Gastroesophageal sphincter (tissue), 4 donors: ENCODE measurements around the gene UBIAD1. TPM values are rescaled to one million over a fixed set of nuclear protein-coding genes. Genes with fewer than 3 reads are reported as not detected.

Experiments
- ATAC-seq: fragments of 150-250 bp; one replicate; pipeline ENCODE4 v1.9.1; 2016; ENCODE audit warnings: mild to moderate bottlenecking, moderate library complexity
- H3K27ac ChIP-seq, 4 donors: fragments of 200-600 bp; sonication (generic) in 3 of 4; 1 replicate in 3 of 4; 2 replicates in 1 of 4; pipeline ENCODE4 v1.5.1; 2016 to 2019
- H3K27me3 ChIP-seq: fragments of 200-600 bp; sonication (generic); one replicate; pipeline ENCODE4 v1.5.1; 2019
- H3K36me3 ChIP-seq, 2 donors: fragments of 200-600 bp; sonication (generic); one replicate each; pipeline ENCODE4 v1.5.1; 2019; ENCODE audit warnings: control low read depth in 1 of 2
- H3K4me1 ChIP-seq, 3 donors: fragments of 200-600 bp; sonication (generic); 1 replicate in 2 of 3; 2 replicates in 1 of 3; pipeline ENCODE4 v1.5.1; 2016 to 2019; ENCODE audit warnings: control low read depth in 2 of 3
- H3K4me3 ChIP-seq, 2 donors: fragments of 200-600 bp; sonication (generic); one replicate each; pipeline ENCODE4 v1.5.1; 2019; ENCODE audit warnings: mild to moderate bottlenecking in 1 of 2, moderate library complexity in 1 of 2
- H3K9me3 ChIP-seq, 3 donors: fragments of 200-600 bp; sonication (generic); one replicate each; pipeline ENCODE4 v1.5.1; 2017 to 2019; ENCODE audit warnings: control low read depth in 2 of 3
- CTCF ChIP-seq, 4 experiments: fragments of 200-600 bp in 2 of 4; fragments of 450-650 bp in 2 of 4; sonication (generic) in 1 of 4; IDR thresholded peaks; one replicate each; pipeline ENCODE4 v1.5.1; 2017 to 2019; ENCODE audit warnings: antibody characterized with exemption in 4 of 4, mild to moderate bottlenecking in 2 of 4, moderate library complexity in 2 of 4
- EP300 ChIP-seq: sonication (generic); formaldehyde crosslinking; IDR thresholded peaks from one replicate; pipeline ENCODE4 v1.6.1; 2017; ENCODE audit warnings: antibody characterized with exemption, mild to moderate bottlenecking
- POLR2A ChIP-seq, 2 donors: fragments of 450-650 bp; IDR thresholded peaks; one replicate each; pipeline ENCODE4 v1.6.1; 2017; ENCODE audit warnings: antibody characterized with exemption in 2 of 2, mild to moderate bottlenecking in 2 of 2, moderate library complexity in 1 of 2
- POLR2AphosphoS5 ChIP-seq: sonication (generic); formaldehyde crosslinking; IDR thresholded peaks from one replicate; pipeline ENCODE4 v1.6.1; 2017; ENCODE audit warnings: antibody characterized with exemption
- WGBS, 2 donors: methylation state at CpG; one replicate each; pipeline ENCODE4 v1.1.5; 2018; ENCODE audit warnings: low coverage in 1 of 2; 5-methylcytosine and 5-hydroxymethylcytosine counted together
- total RNA-seq, 4 donors: library from RNA; depleted of rRNA; stranded (reverse); fragments of >200 nt; gene quantifications; one replicate each; pipeline ENCODE4 v1.1.0, GENCODE V29; 2016

The UBIAD1 gene
- total RNA-seq, 4 donors from 2014 or later, result 11.7 to 16.3 (median 14.0) TPM

GRCh38 chr1:11279630-11280029 is 6.6 kb downstream of the UBIAD1 start:
- TF ChIP-seq CTCF (IDR thresholded peaks at IDR 0.05) (no peak), POLR2A (IDR thresholded peaks at IDR 0.05) (no peak), POLR2AphosphoS5 (no peak), EP300 (no peak)
- 100% methylated on average over 1 of the region's 1 CpG; no CpG with 5 or more reads in 1 of the 2 donors for WGBS, 2 donors
- no peak for ATAC-seq
- Histone ChIP-seq H3K36me3 (peaks cover 0 to 46% of the 10 kb centered on the region in 2 donors), H3K9me3 (no peaks in the 10 kb centered on the region), H3K4me3 (no peak overlapping the region), H3K27me3 (no peaks in the 10 kb centered on the region), H3K4me1 (peaks cover 9 to 57% (median 22%) of the 10 kb centered on the region in 3 donors), H3K27ac (no peak overlapping the region)

DNA sequence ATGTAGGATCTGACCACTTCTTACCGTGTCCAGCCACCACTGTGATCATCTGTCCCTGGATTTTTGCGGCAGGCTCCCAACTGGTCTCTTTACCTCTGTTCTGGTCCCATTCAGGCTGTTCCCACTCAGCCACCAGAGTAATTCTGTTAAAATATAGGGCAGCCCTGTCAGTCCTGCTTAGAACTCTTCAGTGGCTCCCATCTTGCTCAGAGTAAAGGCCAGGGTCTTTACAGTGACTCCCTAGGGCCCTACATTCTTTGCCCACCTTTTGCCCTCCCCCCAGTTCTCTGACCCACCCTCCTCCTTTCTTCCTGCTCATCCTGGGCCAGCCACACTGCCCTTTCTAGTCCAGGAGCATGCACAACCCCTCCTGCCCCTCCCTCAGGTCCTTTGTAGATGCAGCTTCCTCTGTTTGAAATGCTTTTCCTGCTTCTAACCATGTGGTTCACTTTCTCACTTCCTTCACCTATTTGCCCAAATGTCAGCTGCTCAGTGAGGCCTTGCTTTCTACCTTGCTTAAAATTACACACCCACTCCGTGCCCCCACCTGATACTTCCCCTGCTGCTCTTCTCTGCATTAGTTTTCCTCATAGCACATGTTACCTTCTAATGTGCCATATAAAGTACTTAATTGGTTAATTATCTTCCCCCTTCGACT is 7.8 kb downstream of the UBIAD1 start:
- TF ChIP-seq EP300 (no peak), POLR2A (IDR thresholded peaks at IDR 0.05) (no peak), CTCF (IDR thresholded peaks at IDR 0.05) (no peak), POLR2AphosphoS5 (no peak)
- Histone ChIP-seq H3K36me3 (peaks cover 0 to 49% of the 10 kb centered on the region in 2 donors), H3K27ac (peak overlapping the region in 3 of 4 donors; percentile 68 to 82 (median 74)), H3K27me3 (no peaks in the 10 kb centered on the region), H3K4me1 (peaks cover 9 to 45% (median 10%) of the 10 kb centered on the region in 3 donors), H3K4me3 (no peak overlapping the region), H3K9me3 (no peaks in the 10 kb centered on the region)
- WGBS, 2 donors, result 73 to 80% methylated on average over 4 of the region's 4 CpGs
- ATAC-seq, result no peak

DNA sequence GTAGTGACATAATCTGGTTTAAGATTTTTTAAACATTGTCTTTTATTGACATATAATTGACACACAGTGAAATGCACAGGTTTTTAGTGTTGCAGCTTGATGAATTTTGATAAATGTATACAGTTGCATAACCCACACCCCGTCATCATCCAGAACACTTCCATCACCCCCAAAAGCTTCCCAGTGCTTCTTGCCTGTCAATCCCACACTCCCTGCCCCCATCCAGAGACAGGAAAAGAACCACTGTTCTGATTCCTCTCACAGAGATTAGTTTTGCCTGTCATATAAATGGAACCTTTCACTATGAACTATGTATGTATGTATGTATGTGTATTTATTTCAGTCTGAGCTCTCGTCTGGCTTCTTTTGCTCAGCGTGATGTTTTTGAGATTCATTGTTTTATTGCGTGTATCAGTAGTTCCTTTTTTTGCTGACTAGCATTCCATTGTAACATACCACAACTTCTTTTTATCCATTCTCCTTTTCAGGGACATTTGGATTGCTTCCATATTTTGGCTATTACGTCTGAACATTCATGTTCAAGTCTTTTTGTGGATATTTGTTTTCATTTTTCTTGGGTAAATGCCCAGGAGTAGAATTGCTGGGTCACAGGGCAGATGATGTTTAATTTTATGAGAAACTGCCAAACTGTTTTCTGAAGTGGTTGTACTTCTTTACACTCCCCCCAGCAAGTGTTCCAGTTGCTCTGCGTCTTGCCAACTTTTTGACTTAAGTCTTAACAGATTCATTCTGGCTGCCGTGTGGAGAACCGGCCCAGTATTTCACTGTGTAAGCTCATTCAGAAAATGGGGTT is 8.7 kb downstream of the UBIAD1 start:
- H3K4me1 ChIP-seq, result peaks cover 7 to 36% (median 9%) of the 10 kb centered on the region in 3 donors
- no peaks in the 10 kb centered on the region for H3K27me3 ChIP-seq
- ATAC-seq, result peak; percentile 88
- no peak overlapping the region for H3K4me3 ChIP-seq
- peaks cover 0 to 53% of the 10 kb centered on the region in 2 donors for H3K36me3 ChIP-seq
- TF ChIP-seq POLR2AphosphoS5 (peak; percentile 75), POLR2A (IDR thresholded peaks at IDR 0.05) (no peak)
- WGBS, 2 donors, result 20 to 21% methylated on average over 5 to 8 of the region's 8 CpGs
- H3K9me3 ChIP-seq, result no peaks in the 10 kb centered on the region
- peak overlapping the region; percentile 56 to 82 (median 71) for H3K27ac ChIP-seq

DNA sequence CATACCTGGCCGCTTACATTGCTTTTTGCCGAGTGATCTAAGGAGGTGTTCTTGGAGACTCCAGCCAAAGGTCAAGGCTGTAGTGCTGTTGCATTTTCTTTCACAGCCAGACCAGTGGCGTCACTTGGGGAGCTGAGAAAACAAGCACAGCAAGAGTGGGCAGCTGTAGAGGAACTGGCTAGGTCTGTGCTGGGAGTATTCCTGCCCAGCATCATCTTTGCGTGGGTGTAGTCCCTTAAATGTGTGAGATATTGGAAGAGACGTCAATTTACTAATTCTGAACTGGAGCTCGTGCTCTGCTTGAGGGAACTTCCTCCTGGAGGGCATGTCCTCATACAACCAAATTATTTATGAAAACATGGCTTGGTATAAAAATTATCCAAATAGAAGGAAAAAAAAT is 10.2 kb downstream of the UBIAD1 start:
- TF ChIP-seq EP300 (no peak), CTCF (IDR thresholded peaks at IDR 0.05) (no peak), POLR2AphosphoS5 (no peak), POLR2A (IDR thresholded peaks at IDR 0.05) (no peak)
- no peak for ATAC-seq
- Histone ChIP-seq H3K4me3 (no peak overlapping the region), H3K27me3 (no peaks in the 10 kb centered on the region), H3K4me1 (peaks cover 7 to 32% (median 9%) of the 10 kb centered on the region in 3 donors), H3K36me3 (peaks cover 0 to 53% of the 10 kb centered on the region in 2 donors), H3K9me3 (no peaks in the 10 kb centered on the region), H3K27ac (peak overlapping the region in 1 of 4 donors; percentile 74)
- 82 to 100% methylated on average over 3 of the region's 6 CpGs for WGBS, 2 donors

DNA sequence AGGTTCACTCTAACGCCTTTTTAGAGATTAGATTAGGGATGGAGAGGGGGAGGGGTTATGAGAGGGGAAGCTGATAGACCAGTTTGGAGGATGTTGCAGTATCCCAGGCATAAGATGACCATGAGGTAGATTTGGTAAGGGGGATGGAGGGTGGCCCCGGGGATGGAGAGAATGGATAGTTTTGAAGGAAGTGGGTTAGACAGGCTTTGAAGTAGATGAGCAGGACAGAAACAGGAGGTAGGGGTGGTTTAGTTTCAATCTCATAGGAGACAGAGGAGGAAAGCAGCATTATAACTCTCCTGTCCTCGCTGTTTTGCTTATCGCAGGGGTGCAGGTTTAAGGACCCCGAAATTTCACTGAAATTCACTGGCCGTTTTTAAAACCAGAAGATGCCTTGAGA is 11.8 kb downstream of the UBIAD1 start:
- Histone ChIP-seq H3K4me3 (no peak overlapping the region), H3K27ac (no peak overlapping the region)

More for the DNA sequence above, 11.8 kb downstream of the UBIAD1 start:
- peaks cover 7 to 32% (median 9%) of the 10 kb centered on the region in 3 donors for H3K4me1 ChIP-seq
- no peaks in the 10 kb centered on the region for H3K9me3 ChIP-seq
- peaks cover 0 to 53% of the 10 kb centered on the region in 2 donors for H3K36me3 ChIP-seq
- no peaks in the 10 kb centered on the region for H3K27me3 ChIP-seq
- no peak for ATAC-seq
- TF ChIP-seq EP300, result no peak
- no peak for TF ChIP-seq POLR2AphosphoS5
- TF ChIP-seq POLR2A (IDR thresholded peaks at IDR 0.05), result no peak
- TF ChIP-seq CTCF (IDR thresholded peaks at IDR 0.05), result no peak
- WGBS, 2 donors, result 82 to 86% methylated on average over 2 to 6 of the region's 6 CpGs
